HCT116 (cell line): ENCODE results near the gene TBC1D2B. TPM values are rescaled to one million over a fixed set of nuclear protein-coding genes. Genes with fewer than 3 reads are reported as not detected.

Experiments used
- ATAC-seq: fragments of 200-7000 bp; cut with Tn5 transposase; 2 replicates; pipeline ENCODE4 v1.9.1; 2020; ENCODE audit warnings: mild to moderate bottlenecking, moderate library complexity
- BruUV-seq: library from RNA; stranded (reverse); fragments of 400-500 nt; replicated peaks from 2 replicates; lab custom pipeline; 2021; lab: Mats Ljungman, UMichigan
- CTCF ChIA-PET: fragments of 300-600 bp; sonication (Branson Sonifier 250); formaldehyde crosslinking; loops from one replicate; lab custom pipeline; 2021; ENCODE audit warnings: antibody characterized with exemption; lab: Charles Lee
- POLR2A ChIA-PET: fragments of 300-600, 350-600 bp; sonication (Branson Sonifier 250); formaldehyde crosslinking; loops from one replicate; lab custom pipeline; 2021; ENCODE audit warnings: antibody characterized with exemption; lab: Charles Lee
- RAD21 ChIA-PET, 2 experiments: fragments of 300-600 bp; sonication (Branson Sonifier 250); formaldehyde crosslinking; loops; one replicate each; lab custom pipeline; 2023; ENCODE audit warnings: low total read pairs in 2 of 2; ENCODE audit not compliant: uncharacterized antibody in 2 of 2, unreplicated experiment in 2 of 2, low non-redundant PET in 1 of 2; lab: Charles Lee
- DNase-seq: peaks from one replicate; pipeline ENCODE4 v3.0.0-alpha.2; 2010; ENCODE audit warnings: low read depth, low spot score
- H2AFZ ChIP-seq: fragments of 200-600 bp; shearing (Covaris generic), sonication (generic); 2 replicates; pipeline ENCODE4 v1.6.1; 2017; ENCODE audit warnings: low read depth, mixed run types, mixed read lengths, antibody characterized with exemption, low read length; ENCODE audit not compliant: poor library complexity, severe bottlenecking
- H3K27ac ChIP-seq: 2 replicates; pipeline ENCODE4 v1.5.1; 2012; ENCODE audit warnings: low read depth, low read length
- H3K27me3 ChIP-seq: fragments of 200-600 bp; sonication (generic); 2 replicates; pipeline ENCODE4 v1.6.1; 2016; ENCODE audit warnings: mixed run types, low read length, mixed read lengths; ENCODE audit not compliant: insufficient read depth
- H3K36me3 ChIP-seq, 2 experiments: fragments of 200-500 bp in 1 of 2; fragments of 200-600 bp in 1 of 2; sonication (Bioruptor generic) in 1 of 2; sonication (generic) in 1 of 2; 2 replicates each; pipeline versions ENCODE4 v1.5.1 to v1.6.1; 2014 to 2016; ENCODE audit warnings: low read length in 2 of 2, inconsistent platforms in 1 of 2, mixed read lengths in 1 of 2, mixed run types in 1 of 2; ENCODE audit not compliant: insufficient read depth in 2 of 2, control insufficient read depth in 1 of 2
- H3K4me1 ChIP-seq, 2 experiments: fragments of 200-600 bp in 1 of 2; sonication (generic) in 1 of 2; 2 replicates each; pipeline versions ENCODE4 v1.5.1 to v1.6.1; 2012 to 2017; ENCODE audit warnings: low read length in 2 of 2, inconsistent platforms in 1 of 2, mild to moderate bottlenecking in 1 of 2, mixed read lengths in 1 of 2, mixed run types in 1 of 2, moderate library complexity in 1 of 2; ENCODE audit not compliant: insufficient read depth in 2 of 2, control insufficient read depth in 1 of 2
- H3K4me2 ChIP-seq: fragments of 200-600 bp; sonication (generic); 2 replicates; pipeline ENCODE4 v1.6.1; 2017; ENCODE audit warnings: mixed run types, low read length, mixed read lengths
- H3K4me3 ChIP-seq, 2 experiments: fragments of 200-600 bp in 1 of 2; sonication (generic) in 1 of 2; replicated peaks in 1 of 2; 2 replicates each; pipeline ENCODE4 v1.5.1; 2011 to 2016; ENCODE audit warnings: low read length in 2 of 2, control low read depth in 1 of 2, low read depth in 1 of 2, mild to moderate bottlenecking in 1 of 2, mixed read lengths in 1 of 2, mixed run types in 1 of 2
- H3K79me2 ChIP-seq: fragments of 200-600 bp; sonication (generic); 2 replicates; pipeline ENCODE4 v1.6.1; 2017; ENCODE audit warnings: mild to moderate bottlenecking, mixed run types, low read length, moderate library complexity, mixed read lengths; ENCODE audit not compliant: insufficient read depth
- H3K9ac ChIP-seq: fragments of 200-600 bp; sonication (generic); 2 replicates; pipeline ENCODE4 v1.6.1; 2016; ENCODE audit warnings: low read length, mixed read lengths
- H3K9me2 ChIP-seq: fragments of 200-600 bp; sonication (generic), shearing (Covaris generic); 2 replicates; pipeline ENCODE4 v1.6.1; 2017; ENCODE audit warnings: mixed run types, mild to moderate bottlenecking, moderate library complexity; ENCODE audit not compliant: insufficient read depth
- H3K9me3 ChIP-seq, 2 experiments: fragments of 200-500 bp in 1 of 2; fragments of 200-600 bp in 1 of 2; sonication (Bioruptor generic) in 1 of 2; sonication (generic) in 1 of 2; 2 replicates each; pipeline ENCODE4 v1.6.1; 2014 to 2017; ENCODE audit warnings: low read length in 2 of 2, mixed read lengths in 2 of 2, inconsistent platforms in 1 of 2, low read depth in 1 of 2, mild to moderate bottlenecking in 1 of 2, mixed run types in 1 of 2, moderate library complexity in 1 of 2; ENCODE audit not compliant: control insufficient read depth in 1 of 2, insufficient read depth in 1 of 2
- H4K20me1 ChIP-seq: fragments of 200-600 bp; sonication (generic), shearing (Covaris generic); 2 replicates; pipeline ENCODE4 v1.6.1; 2017; ENCODE audit warnings: mixed run types, mild to moderate bottlenecking, moderate library complexity; ENCODE audit not compliant: insufficient read depth
- CEBPB ChIP-seq: IDR thresholded peaks from 2 replicates; pipeline ENCODE4 v1.6.1; 2012; ENCODE audit warnings: low read depth
- FOSL1 ChIP-seq: IDR thresholded peaks from 2 replicates; pipeline ENCODE4 v1.6.1; 2012; ENCODE audit warnings: low read depth
- SP1 ChIP-seq: IDR thresholded peaks from 2 replicates; pipeline ENCODE4 v1.6.1; 2012; ENCODE audit warnings: low read depth
- TCF7L2 ChIP-seq: IDR thresholded peaks from 2 replicates; pipeline ENCODE4 v1.7.0; 2011; ENCODE audit warnings: borderline replicate concordance, inconsistent platforms; ENCODE audit not compliant: insufficient read depth, insufficient read length; ENCODE audit errors: extremely low read depth
- intact Hi-C: fragments of 100-400 bp; cut with micrococcal nuclease; formaldehyde crosslinking; loops from 2 replicates; pipeline ENCODE4 v1.10.0; 2022
- total RNA-seq: library from RNA; stranded (reverse); gene quantifications from one replicate; pipeline ENCODE4 v1.2.1, GENCODE V29; 2021; ENCODE audit not compliant: unreplicated experiment
- TF ChIP-seq, protein P1 (sequence below), 3 experiments: fragments of 200-600 bp in 1 of 3; sonication (generic) in 1 of 3; IDR thresholded peaks in 2 of 3; conservative IDR thresholded peaks in 1 of 3; 2 replicates each; pipeline ENCODE4 v1.5.1; 2012 to 2017; ENCODE audit warnings: low read depth in 2 of 3, low read length in 2 of 3, antibody characterized with exemption in 1 of 3, borderline replicate concordance in 1 of 3, control low read depth in 1 of 3, mild to moderate bottlenecking in 1 of 3, mixed read lengths in 1 of 3, mixed run types in 1 of 3, moderate library complexity in 1 of 3; ENCODE audit not compliant: insufficient read depth in 1 of 3

Gene TBC1D2B
- total RNA-seq, 1 experiment from 2014 or later: 16.6 TPM

DNA sequence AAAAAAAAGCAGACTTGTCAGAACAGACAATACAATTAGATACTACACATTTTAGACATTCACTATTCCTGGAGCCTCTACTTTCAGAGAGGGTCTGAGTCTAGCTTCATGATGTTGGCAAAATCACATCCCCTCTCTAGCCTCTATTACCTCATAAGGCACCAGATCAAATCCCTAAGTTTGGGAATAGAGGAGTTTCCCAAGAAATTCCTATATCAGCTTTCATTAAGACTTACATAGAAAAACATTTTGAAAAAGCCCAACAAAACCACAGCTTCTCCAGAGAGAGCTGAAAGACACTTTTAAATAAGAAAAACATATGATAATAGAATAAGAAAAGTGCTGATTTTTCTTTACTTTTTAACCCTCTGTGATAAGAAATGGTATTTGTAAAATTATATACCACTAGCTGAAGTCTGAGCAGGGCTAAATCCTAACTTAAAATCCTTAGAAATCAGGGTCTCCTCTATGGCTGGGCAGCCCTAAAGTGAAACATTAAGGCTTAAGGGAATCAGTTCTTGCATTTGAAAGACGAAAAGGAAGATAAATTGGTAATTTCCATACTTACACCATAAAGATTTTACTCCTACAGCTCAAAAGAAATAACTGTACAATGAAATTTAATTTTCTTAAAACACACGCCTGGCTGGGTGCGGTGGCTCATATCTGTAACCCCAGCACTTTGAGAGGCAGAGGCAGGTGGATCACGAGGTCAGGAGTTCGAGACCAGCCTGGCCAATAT, 4.3 kb downstream of the TBC1D2B start:
- Histone ChIP-seq H3K4me3 (no peak overlapping the region), H4K20me1 (peaks cover 3% of the 10 kb centered on the region; the same call in 1 of the 2 replicates), H3K79me2 (peaks cover 37% of the 10 kb centered on the region), H3K36me3 (no peaks in the 10 kb centered on the region; a peak in 1 of 4 replicates), H3K4me1 (peaks cover 13 to 29% of the 10 kb centered on the region in 2 experiments), H3K9me2 (no peaks in the 10 kb centered on the region), H2AFZ (no peak overlapping the region), H3K4me2 (no peak overlapping the region), H3K27ac (no peak overlapping the region), H3K9me3 (no peaks in the 10 kb centered on the region), H3K27me3 (no peaks in the 10 kb centered on the region), H3K9ac (no peak overlapping the region)
- TF ChIP-seq, protein P1, sequence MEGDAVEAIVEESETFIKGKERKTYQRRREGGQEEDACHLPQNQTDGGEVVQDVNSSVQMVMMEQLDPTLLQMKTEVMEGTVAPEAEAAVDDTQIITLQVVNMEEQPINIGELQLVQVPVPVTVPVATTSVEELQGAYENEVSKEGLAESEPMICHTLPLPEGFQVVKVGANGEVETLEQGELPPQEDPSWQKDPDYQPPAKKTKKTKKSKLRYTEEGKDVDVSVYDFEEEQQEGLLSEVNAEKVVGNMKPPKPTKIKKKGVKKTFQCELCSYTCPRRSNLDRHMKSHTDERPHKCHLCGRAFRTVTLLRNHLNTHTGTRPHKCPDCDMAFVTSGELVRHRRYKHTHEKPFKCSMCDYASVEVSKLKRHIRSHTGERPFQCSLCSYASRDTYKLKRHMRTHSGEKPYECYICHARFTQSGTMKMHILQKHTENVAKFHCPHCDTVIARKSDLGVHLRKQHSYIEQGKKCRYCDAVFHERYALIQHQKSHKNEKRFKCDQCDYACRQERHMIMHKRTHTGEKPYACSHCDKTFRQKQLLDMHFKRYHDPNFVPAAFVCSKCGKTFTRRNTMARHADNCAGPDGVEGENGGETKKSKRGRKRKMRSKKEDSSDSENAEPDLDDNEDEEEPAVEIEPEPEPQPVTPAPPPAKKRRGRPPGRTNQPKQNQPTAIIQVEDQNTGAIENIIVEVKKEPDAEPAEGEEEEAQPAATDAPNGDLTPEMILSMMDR (IDR thresholded peaks at IDR 0.05 in 2 of 3, conservative IDR thresholded peaks at IDR 0.05 in 1 of 3; ENCODE audit: borderline replicate concordance in 1 of 3, insufficient read depth in 1 of 3, low read depth in 2 of 3, low read length in 2 of 3): no peak
- no peak for TF ChIP-seq TCF7L2
- no peak for TF ChIP-seq FOSL1
- no peak for TF ChIP-seq SP1
- TF ChIP-seq CEBPB: no peak
- no TSS peak for BruUV-seq
- RAD21 ChIA-PET: no interaction called here
- DNase-seq: no peak
- CTCF ChIA-PET: interaction anchor here (1.8 kb wide), 1 partner anchor 35 kb away, joined by 4 read pairs; no protein-coding TSS in a partner anchor
- POLR2A ChIA-PET: no interaction called here
- ATAC-seq: no peak
- intact Hi-C loops: no loop called here
